Measurements from ENCODE around the gene RASSF5.
"Not testable (repeated sequence)": the region's sequence is repeated elsewhere in the genome, so short reads cannot be mapped to it uniquely, and the experiment has no call there.

Gene RASSF5

GRCh38 chr1:206586501-206587445, 79.4 kb downstream of the RASSF5 start:
- no peak for DNase-seq
- no peak for ATAC-seq

- ATAC-seq (no peak), DNase-seq (no peak)
Measured at GRCh38 chr1:206587904-206588303, 80.6 kb downstream of the RASSF5 start.

- DNase-seq (no peak), ATAC-seq (no peak)
Measured at GRCh38 chr1:206588492-206588891, 81.2 kb downstream of the RASSF5 start.

GRCh38 chr1:206589206-206589605, 81.9 kb downstream of the RASSF5 start:
- DNase-seq = no peak
- no peak for ATAC-seq

GRCh38 chr1:206590025-206590758, 82.9 kb downstream of the RASSF5 start:
- ATAC-seq (peak; percentile 96), DNase-seq (peak; percentile 62)

- DNase-seq = no peak
- ATAC-seq = no peak
Measured at GRCh38 chr1:206591226-206591625, 83.9 kb downstream of the RASSF5 start.

- ATAC-seq = no peak
- no peak for DNase-seq
Measured at GRCh38 chr1:206591696-206592095, 84.4 kb downstream of the RASSF5 start.

- DNase-seq (no peak), ATAC-seq (no peak)
Measured at GRCh38 chr1:206593351-206593925, 86.1 kb downstream of the RASSF5 start.

GRCh38 chr1:206595581-206596318, 88.4 kb downstream of the RASSF5 start:
- ATAC-seq (no peak), DNase-seq (no peak)

GRCh38 chr1:206596319-206596666, 89.0 kb downstream of the RASSF5 start:
- ATAC-seq (no peak), DNase-seq (no peak)

GRCh38 chr1:206600527-206600926, 93.2 kb downstream of the RASSF5 start:
- ATAC-seq (no peak), DNase-seq (no peak)

GRCh38 chr1:206604861-206605260, 97.5 kb downstream of the RASSF5 start:
- DNase-seq = no peak
- no peak for ATAC-seq

- ATAC-seq = no peak
- DNase-seq = no peak
Measured at GRCh38 chr1:206606867-206607266, 99.5 kb downstream of the RASSF5 start.

- ATAC-seq (no peak), DNase-seq (peak; percentile 76)
Measured at GRCh38 chr1:206608108-206608698, 100.9 kb downstream of the RASSF5 start.

GRCh38 chr1:206609229-206609991, 102.1 kb downstream of the RASSF5 start:
- no peak for DNase-seq
- peak; percentile 64 for ATAC-seq

GRCh38 chr1:206612129-206612876, 105.0 kb downstream of the RASSF5 start, which contains the start of gene EIF2D:
Gene EIF2D, minus strand, starts transcription at chr1:206612465. Its CDS starts 123 bp downstream, at chr1:206612342.
- DNase-seq (peak; percentile 98), ATAC-seq (peak; percentile 90)

- ATAC-seq, DNase-seq: not testable (repeated sequence)
Measured at GRCh38 chr1:206626396-206626795, 119.1 kb downstream of the RASSF5 start.

GRCh38 chr1:206628916-206629315, 121.6 kb downstream of the RASSF5 start:
- ATAC-seq (no peak), DNase-seq (no peak)

- no peak for ATAC-seq
- DNase-seq = peak; percentile 35
Measured at GRCh38 chr1:206631085-206631509, 123.8 kb downstream of the RASSF5 start.

- no peak for DNase-seq
- no peak for ATAC-seq
Measured at GRCh38 chr1:206633708-206634121, 126.4 kb downstream of the RASSF5 start.
